ENCODE results near the gene SLC17A3.

SLC17A3 gene

DNA sequence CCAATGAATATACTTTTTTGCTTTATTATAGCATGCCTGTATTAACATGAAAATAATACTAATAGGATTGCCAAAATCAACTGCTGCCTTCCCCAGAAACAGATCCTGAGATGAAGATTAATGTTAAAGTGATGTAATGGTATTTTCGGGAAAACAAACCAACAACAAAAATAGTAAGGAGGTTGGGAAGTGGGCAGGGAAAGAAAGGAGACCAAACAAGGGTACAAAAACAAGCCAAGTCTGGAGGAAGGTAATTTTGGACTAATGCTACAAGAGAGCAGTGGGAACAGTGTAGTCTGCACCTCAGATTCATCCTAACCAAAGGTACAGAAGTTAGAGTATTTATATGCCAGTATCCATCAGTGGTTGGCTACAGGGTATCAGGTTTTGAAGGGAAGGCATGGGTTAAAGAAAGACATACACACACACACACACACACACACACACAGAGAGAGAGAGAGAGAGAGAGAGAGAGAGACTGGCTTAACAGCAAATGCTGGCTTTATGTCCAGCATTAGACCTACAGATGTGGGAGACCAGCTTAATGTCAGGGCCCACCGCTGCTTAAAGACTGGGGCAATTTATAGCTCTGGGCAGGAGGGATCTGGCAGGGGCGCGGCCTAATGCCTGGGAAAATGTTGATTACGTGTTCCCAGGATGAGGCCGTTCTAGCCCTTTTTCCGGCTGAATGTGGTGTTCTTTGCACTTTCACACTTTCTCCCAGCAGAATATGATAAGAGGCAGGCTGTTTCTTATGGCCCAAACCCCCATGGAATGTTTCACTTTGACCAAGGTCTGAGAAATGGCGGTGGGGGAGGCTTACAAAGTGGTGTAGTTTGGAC, 38.4 kb downstream of the SLC17A3 start:
- DNase-seq, result no peak

DNA sequence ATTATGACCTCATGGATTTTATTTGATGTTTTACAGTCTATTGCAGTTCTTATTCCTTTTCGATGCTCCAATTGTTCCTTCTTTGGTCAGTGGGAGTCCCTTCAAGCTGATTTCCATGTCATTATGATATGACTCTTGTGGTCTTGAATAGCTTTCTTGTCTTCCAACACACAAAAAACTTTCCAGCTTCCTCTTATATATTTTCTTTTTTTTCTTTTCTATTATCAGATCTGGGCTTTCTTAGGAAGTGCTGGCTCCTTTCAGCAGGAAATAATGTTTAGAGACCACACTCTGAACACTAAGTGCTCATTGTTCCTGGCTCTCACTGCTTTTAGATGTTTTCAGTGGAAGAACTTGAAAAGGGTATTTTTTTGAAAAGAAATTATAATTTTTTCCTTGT, 39.1 kb downstream of the SLC17A3 start:
- no peak for DNase-seq

DNA sequence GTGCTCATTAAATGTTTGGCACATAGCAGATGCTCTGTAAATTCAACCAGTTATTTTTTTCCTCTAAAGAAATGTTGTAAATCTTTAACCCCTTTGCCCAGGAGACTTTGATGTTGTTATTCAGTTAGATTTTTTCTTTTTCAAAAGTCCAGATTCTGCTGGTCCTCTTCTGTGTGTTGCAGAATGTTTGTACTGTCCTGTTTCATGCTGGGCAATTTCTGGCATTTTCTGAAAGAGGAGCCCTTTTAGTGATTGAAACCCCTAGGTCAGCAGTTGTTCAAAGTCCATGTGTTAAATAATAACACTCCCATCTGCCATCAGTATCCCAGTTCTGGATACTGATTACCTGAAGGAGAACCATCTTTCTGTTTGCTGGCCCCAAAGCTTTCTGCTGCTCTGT, 40.9 kb downstream of the SLC17A3 start:
- no peak for DNase-seq

DNA sequence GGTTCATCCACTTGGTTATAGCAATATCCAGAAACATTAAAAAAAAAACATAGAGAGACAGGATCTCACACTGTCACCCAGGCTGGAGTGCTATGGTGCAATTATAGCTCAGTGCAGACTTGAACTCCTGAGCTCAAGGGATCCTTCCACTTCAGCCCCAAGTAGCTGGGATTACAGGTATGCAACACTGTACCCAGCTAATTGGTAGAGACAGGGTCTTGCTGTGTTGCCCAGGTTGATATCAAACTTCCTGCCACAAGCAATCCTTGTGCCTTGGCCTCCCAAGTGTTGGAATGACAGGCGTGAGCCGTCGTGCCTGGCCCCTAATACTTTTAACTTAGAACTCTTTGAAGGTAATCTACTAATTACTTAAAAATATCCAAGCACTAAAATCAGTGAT, 41.4 kb downstream of the SLC17A3 start:
- DNase-seq, result no peak

DNA sequence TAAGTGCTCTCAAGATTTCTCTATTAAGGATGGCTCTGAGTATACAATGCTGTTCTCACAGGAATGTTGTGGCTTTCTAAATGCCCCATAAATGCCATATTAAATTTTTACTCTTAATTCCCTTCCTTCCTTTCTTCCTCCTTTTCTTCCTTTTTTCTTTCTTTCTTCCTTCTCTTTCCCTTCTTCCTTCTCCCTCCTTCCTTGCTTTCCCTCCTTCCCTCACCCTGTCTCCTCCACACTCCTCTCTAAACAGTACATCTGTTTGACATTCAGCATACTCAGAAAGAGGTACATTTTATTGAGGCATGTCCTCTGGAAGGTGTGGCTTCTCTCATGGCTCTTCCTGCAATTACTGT, 41.8 kb downstream of the SLC17A3 start:
- DNase-seq, result no peak

DNA sequence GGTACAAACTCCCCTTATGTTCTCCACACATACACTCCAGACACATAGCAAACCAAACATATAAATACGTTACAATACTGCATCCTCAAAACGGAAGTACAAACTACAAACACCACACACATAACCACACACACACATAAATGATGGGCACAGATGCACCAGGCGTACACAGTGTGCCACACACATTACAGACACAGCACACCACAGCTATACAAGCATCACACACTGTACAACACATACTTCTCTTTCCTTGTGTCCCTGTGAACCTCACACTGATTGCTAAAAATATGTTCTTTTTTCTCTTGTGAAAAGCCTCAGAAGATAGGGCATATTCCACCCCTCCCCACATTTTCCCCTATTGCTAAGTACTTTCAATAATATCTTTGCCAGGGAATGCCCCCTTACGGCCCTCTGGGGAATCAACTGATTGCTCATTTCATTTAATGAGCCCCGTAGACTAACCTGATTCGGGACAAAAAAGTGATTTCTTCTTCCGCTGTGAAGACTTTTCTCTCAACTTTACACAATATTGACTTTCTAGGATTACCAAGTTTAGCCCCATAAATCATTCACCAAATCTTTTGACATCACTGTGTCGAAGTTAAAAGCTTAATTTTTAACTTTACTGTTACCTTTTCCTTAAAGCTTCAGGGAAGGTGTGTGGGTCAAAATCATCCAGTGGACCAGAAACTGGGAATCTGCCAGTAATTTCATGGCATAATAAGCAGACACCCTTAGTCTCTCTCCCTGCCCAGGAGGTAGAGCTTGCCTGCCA, 42.3 kb downstream of the SLC17A3 start, which contains the start of gene SLC17A1:
SLC17A1 (minus strand) TSS at position 521 of the 775 bp plus-strand sequence. CDS start 1,495 bp downstream, outside the sequence.
- DNase-seq, result no peak

DNA sequence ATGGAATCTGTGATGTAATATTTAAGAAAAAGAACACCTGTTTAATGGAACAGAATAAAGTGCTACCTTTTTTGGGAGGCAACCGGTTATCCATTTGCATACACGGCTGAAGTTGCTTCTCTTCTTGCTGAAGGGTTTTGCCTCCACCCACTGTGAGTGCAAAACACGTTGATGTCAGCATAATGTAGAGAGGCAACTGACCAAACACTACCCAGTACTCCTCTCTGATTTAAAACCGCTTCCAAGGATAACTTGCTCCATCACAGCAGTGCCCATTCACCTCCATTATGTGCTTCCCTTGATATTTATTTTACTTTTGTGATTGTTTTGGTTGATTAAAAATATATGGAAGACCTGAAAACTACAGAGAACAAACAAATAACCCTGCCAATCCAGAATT, 43.6 kb downstream of the SLC17A3 start:
- no peak for DNase-seq

DNA sequence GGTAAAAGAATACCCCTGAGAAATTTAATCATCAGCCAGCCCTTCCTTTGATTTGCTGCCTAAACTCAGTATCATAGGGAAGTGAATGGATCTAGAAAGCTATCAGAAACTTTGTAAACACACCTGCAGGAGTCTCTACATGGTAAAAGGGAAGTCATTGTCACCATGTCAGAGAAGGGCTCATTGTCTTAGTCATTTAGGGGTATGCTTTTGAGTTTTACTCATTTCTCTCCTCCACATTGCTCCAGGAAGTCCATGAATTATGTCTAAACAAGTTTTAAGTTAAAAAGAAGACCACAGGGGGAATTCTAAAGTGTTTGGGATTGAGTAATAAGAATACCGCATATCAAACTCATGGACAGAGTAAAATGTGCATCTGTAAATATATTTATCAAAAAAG, 44.7 kb downstream of the SLC17A3 start:
- no peak for DNase-seq

DNA sequence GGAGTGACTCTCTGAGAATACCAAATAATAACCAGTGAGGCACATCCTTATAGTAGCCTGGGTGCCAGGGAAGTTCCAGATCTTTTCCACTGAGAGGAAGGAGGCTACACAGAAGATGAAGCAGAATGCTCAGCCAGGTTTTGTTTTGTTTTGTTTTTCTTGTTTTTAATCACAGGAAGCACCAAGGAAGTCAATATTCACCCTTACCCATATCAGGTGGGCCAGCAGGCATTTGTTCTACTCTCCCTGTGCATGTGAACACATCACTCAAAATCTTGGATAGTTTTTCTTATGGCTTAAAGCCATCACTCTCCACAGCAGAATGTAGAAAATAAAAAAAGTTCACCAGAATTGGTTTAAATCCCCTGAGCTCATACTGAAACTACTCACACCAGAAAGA, 52.7 kb downstream of the SLC17A3 start:
- no peak for DNase-seq

DNA sequence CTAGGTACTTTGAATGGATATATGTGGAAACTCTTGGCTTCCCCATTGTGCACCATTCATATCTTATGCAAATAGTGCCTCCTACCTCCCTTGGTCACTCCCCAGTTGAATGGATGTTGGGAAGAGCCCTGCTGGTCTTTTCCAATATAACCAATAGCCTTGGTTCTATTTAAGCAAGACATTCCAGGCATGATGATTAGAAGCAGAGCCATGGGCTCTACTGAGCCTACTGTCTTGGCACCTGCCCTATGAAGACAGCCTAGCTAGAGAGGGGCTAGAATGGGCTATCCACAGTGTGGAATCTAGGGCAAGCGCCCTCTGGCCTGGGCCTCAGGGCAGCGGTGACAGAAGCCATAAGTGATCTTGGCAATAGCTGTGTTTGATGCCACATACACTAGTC, 57.8 kb downstream of the SLC17A3 start:
- DNase-seq, result no peak

DNA sequence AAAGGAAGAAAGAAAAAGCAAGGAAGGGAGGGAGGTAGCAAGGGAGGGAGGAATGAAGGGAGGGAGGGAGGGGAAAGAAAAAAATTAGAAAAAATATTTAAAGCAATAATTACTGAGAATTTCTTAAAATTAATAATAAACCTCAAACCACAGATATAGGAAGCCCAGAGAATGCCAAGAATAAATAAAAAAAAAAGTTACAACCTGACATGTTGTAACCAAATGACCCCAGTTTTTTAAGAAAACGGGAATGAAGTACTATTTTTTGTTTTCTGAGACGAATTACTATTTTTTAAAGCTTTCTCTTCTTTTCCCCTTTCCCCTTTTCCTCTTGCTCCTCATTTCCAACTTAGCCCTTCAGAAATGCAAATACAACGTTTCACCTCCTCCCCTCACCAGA, 58.8 kb downstream of the SLC17A3 start:
- no peak for DNase-seq

DNA sequence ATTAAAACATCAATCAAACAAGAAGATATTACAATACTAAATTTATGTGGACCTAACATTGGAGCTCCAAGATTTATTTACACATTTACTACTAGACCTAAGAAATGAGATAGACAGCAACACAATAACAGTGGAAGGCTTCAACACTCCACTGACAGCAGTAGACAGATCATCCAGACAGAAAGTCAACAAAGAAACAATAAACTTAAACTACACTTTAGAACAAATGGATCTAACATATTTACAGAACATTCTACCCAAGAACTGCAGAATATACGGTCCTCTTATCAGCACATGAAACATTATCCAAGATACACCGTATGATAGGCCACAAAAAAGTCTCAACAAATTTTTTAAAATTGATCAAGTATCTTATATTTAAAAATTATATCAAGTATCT, 69.2 kb downstream of the SLC17A3 start:
- DNase-seq, result no peak

DNA sequence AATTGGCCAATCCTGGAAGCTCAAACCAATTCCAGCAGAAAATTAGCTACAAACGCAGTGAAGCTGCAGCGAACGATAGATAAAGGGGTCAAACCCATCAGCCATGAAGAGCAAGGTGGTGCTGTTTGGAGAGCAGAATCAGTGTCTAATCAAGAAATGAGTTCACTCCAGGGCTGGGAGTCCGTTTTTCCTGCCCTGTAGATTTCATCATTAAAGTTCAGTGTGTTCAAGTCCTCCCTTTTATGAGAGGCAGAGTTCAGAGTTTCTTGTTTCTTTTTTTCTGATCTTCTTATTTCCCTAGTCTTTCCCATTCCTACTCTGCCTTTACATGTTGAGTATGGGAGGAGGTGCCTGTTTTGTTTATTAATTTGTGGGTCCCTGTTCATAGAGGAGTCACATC, 72.6 kb downstream of the SLC17A3 start:
- DNase-seq, result no peak
